CD4-positive, alpha-beta T cell treated with Interleukin-21 for 1 hour (primary cell): Measurements from ENCODE around the gene TNFAIP8L1.

Experiments used
- DNase-seq: peaks from one replicate; pipeline ENCODE4 v3.0.0-alpha.2; 2020

TNFAIP8L1 gene

DNA sequence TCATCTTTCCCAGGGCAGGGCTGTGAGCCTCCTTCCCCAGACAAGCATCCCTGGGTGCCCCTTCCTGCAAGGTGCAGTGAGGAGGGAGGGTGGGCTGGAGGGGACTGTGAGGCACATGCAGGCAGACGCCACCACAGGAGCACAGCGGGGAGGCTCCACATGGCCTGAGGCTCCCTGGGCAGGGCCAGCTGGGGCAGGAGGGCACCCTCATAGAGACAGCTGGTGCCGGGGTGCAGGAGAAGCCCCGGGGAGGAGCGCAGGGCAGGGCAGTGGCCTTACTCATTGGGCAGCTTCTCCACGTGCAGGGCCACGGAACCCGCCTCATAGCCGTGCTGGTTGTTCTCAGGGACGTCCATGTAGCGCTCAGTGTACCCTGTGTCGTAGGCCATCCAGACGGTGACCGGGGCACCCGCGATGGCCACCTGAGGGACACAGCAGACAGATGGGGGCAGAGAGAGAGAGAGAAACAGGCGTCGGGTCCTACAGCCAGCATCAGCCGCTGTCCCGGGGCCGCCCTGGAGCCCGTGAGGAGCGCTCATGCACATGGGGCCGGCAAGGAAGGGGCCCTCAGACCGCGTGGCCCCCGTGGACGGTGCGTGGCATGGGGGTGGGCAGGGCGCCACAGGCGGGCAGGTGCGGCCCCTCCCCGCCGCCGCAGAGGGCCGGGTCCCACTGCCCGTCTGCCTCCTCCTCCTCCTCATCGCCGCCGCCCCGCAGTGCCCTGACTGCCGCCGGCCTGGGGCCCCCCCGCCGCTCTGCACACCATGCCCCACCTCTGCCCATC lies 43.3 kb downstream of the TNFAIP8L1 start:
- DNase-seq: no peak

DNA sequence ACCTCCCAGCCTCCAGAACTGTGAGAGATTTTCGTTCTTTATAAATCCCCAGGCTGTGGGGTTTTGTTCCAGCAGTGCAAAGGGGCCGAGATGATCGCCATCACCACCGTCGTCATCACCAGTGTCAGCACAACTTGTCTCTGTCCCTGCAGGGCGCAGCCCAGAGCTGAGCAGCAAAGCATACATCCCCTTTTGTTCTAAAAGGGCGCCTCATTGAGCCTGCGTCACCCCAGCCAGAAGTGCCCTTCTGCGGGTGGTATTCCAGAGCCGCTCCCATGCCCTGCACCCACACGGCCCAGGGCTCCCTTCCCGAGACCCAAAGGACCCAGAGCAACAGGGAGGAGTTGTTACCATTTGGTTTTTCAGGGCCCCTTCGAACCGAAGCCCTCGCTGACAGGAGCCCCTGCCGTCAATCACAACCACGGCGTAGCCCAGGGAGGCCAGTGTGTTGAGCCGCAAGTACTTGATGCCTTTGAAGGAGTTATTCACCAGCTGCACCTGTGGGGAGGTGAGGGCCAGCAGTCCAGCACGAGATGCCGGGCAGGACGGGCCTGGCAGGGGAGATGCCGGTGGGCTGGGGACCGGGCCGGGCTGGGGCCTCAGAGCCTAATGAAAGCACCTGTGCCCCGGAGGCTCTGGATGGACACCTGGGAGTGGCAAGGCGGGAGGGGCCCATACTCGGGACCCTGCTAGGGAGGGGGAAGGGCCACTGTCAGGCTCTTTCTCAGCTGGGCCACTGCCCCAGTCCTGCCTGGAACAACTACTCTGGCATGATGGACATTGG lies 45.2 kb downstream of the TNFAIP8L1 start:
- no peak for DNase-seq

DNA sequence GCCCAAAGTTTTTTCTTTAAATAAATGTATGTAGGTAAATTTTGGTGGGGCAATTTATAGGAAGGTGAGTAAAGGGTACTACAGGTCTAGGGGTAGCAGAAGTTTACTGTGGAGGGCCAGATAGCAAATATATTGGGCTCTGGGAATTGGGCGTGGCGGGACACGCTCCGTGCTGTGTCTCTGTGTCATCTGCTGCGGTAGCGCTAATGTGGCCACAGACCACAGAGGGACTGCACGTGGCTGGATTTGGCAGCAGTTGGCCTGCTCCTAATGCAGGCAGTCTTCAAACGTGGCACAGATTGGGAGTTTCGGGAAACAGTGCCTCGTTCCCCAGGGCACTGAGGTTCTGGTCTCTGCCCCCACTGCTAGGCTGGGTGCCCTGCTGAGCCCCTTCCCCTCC lies 47.4 kb downstream of the TNFAIP8L1 start:
- DNase-seq: no peak

DNA sequence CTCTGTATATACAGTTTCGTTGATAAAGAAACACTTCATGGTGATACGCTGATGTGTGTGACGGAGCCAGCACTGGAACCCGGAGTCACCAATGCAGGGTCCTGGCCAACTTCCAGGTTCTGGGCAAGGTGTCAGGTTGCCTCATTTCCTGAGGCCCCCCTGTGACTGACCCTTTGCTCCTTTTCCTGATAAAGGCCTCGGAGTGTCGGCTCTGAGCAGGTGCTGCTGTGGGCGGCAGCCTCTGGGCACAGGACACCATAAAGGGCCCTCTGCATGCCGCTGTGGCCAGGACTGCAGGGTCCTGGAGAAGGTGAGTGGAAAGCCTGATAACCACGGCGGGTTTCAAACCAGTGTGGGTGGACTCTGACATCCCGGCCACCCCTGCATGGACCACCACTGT lies 48.1 kb downstream of the TNFAIP8L1 start:
- no peak for DNase-seq

DNA sequence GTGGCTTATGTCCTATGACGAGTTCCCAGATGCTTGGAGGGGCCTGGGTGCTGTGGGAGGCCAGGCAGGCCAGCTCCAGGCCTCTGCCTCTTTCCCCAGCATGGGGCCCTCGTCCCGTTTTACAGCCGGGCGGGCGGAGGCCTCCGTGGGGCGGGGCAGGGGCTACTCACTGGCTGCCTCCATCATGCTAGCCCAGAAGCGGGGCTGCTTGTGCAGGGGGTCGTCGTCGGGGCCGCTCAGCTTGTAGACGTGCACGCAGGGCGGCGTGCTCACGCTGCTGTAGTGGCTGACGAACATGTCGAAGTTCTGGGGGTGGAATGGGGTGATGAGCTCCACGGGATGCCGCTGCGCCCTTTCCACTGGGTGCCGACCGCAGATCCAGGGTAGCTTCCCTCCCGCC lies 49.3 kb downstream of the TNFAIP8L1 start:
- DNase-seq: no peak

DNA sequence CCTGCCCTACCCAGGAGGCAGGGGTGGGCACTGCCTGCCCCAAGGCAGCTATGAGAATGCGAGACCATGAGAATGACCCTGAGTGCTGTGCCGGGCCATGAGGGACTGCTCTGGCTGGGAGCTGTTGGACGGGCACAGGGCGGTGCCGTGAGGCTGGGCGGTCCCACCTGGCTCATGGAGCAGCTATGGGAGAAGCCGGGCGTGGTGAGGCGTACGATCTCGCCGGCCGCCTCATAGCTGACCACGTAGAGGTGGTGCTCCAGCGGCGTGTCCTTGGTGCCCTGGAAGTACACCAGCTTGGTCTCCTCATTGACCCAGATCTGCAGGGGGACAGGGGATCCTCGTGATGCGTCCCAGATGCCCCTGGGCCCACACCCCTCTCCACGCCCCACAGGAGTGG lies 50.1 kb downstream of the TNFAIP8L1 start:
- DNase-seq: no peak

DNA sequence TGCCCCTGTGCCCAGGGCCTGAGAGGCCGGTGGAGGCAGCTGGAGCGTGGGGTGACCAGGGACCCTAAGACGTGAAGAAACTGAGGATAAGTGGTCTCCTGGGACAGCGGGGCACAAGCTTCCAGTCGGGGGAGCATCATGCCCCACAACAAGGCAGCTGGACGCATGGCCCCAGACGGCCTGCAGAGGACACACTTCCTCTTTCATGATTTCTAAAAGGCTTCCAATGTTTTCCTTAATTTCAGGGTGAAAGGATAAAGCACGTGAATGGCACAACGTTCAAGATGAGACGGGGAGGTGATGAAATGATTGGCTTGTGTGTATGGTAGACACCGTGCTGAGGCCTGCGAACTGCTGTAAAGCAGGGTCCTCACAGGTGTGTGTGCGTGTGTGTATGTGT lies 51.0 kb downstream of the TNFAIP8L1 start:
- DNase-seq: no peak

DNA sequence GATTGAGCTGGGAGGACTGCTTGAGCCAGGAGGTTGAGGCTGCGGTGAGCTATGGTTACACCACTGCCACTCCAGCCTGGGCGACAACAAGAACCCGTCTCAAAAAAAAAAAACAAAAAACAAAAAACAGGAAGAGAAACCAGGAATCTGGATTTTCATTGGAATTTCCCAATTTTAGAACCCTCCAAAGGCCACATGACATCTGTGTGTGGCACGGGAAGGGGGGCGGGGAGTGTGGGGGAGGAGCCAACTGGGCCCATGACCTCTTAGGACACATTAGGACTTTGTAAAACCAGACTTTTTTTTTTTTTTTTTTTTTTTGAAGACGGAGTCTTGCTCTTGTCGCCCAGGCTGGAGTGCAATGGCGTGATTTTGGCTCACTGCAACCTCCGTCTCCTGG lies 52.1 kb downstream of the TNFAIP8L1 start:
- no peak for DNase-seq

DNA sequence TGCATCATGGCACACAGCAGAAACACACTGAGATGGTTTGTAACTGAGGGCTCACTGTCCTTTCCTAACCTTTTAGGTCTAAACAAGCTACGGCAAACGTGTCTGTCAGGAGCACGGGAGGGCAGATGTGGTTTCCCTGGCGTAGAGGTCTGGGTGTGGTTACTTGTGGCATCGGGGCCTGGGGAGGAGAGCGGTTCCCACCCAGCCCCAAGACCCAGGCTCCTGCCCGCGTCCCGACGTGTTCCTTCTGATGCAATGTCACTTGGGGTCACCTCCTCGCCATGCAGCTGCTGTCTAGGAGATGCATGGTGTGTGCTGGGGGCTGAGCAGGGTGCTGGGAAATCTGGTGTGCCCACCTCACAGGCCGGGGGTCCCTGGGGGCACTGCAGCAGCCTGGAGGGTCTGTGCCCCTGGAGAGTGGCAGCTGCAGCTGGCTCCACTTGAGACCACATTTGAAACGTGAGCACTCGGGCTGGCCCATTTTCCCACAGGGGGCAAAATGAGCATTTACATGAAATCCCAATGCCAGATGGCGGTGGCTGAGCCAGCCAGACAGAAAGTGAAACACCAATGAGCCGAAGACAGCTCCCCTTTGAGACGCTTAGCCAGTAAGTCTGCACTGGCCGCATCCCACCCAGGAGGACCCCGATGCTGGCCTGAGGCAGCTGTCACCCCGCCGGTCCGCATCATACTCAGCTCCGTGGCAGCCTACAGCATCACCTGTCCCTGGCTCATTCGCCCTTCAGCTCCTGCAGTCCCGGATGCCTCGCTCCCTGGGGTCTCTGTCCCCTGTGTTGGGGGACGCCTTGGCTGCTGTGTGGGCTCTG lies 53.1 kb downstream of the TNFAIP8L1 start:
- no peak for DNase-seq

DNA sequence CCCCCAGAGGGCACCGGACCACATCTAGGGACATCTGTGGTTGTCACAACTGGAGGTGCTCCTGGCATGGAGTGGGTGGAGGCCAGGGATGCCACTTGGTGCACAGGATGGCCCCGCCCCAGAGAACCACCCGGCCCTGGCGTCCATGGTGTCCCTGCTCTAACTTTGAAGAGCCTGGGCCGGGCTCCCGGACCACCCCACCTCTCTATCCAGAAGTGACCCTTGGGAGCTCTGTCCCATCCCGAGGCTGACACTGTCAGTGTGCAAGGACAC lies 53.7 kb downstream of the TNFAIP8L1 start:
- DNase-seq: no peak

DNA sequence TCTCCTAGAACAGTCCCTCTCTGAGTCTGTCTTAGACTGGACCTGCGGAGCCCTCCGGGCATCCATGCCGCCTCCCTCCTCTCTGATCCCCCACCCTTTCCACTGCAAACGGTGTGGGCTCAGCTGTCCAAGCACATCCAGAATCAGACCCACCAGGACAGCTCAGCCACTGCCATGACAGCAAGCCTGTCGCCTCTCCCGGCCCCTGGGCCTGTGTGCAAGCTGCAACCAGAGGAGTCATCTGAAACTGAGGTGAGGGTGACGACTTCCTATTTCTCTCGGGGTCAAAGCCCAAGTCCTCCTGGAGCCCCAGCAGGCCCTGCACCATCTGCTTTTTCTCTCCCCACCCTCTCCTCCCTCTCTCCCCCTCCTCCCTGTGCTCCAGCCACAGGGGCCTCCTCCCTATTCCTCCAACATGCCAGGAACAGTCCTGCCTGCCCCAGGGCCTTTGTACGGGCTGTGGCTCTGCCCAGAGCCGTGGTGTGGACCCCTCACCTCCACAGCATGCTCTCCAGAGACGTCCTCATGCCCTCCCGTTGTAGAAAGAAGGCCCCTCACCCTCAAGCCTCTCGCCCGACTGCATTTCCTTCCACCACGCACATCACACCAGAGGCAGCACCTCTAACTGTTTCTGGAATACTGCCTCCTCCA lies 54.3 kb downstream of the TNFAIP8L1 start:
- no peak for DNase-seq

DNA sequence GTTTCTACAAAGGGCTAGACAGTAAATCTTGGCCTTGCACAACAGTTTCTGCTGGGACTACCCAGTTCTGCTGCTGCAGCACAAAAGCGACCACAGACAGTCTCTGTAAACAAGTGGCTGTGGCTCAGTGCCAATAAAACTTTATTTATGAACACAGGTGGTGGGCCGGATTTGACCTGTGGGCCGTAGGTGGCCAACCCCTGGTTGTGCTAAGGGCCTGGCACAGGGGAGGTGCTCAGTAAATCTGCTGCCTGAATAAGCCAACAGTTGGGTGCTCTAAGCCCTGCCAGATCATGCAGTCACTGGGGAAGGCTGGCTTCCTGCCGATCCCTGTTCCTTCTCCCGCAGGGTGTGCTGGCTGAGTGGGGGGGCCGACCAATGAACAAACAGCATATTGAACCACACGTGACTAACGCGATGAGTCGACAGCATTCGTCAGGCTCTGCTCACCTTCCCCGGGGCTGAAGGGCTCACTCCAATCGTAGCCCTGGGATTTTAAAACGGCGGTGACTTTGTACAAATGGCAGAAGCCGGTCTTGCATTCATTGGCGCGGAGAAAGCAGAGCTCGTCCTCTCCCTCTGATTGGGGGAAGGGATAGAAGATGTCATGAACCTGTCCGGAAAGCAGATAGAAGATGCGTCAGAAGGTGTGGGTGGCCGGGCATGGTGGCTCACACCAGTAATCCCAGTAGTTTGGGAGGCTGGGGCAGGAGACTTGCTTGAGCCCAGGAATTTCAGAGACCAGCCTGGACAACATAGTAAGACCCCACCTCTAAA lies 55.1 kb downstream of the TNFAIP8L1 start:
- no peak for DNase-seq

DNA sequence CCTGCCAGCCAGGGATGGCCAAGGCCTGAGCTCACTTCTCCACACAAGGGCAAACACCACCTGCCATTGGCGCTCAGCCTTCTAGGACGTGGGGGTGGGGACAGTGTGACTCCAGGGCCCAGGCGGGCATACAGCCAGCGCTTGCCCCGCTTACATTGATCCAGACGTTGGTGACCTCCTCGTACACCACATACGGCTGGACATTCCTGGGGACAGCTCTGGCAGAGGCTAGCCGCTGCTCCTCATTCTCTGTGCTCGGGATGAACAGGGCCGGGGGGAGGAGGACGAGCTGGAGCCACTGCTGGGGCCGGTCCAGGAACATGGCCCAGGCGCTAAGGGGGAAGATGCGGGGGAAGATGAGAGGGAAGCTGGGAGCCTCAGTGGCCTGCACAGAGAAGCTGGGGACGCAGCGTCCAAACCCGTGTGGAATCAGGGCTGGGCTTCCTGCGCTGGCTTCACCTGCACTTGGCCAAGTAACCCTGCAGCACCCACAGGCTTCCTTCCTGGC lies 56.0 kb downstream of the TNFAIP8L1 start:
- no peak for DNase-seq

DNA sequence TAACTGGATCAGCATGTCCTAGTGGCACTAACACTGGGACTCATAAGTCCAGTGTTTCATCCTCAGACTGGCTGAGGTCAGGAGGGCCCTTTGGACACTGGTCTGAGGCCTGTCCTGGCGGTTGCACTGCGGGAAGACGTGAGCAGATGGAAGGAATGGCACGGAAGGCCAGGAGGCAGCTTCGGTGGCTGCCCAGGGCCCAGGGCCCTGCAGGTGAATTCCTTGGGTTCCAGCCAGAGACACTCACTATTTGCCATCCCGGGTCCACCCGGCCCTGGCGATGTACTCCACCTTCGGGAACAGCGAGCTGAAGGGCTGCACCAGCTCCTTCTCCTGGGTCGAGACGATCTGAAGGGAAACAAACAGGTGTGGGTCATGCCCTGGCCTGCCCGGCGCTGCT lies 58.0 kb downstream of the TNFAIP8L1 start:
- no peak for DNase-seq

DNA sequence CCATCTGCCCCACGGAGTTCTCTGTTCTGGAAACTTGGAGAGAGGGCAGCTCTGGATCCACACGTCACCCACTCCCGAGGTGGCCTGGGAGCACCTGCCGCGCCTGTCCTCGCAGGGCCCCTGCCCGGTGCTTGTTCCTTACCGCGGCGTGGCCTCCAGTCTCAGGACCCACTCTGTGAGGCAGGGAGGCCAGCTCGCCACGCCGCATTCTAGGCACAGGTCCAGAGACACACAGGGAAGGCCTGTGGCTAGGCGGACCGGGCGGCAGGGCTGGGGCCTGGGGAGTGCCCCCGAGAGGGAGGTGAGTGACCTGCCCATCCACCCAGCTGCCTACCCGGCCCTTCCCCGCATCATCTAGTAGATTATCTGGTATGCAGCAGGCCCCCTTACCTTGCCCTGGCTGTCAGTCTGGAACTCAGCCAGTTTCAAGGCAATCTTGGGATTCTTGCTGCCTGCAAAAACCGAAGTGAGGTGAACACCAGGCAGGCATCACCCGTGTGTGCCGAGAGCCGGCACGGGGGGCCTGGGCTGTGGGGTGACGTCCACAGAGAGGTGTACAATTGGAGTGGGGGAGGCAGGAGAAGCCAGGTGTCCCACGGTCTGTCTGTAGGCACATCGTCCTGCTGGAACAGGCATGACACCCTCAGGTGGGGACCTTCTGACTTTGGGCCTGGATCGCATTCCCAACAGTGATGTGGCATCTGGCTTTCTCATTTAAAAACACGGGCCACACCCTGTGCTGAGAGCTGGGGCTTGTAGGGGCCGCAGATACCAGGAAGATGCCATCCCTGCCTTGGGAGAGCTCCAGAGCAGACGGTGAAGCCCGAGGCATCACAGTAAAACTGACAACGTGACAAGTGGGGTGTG lies 60.7 kb downstream of the TNFAIP8L1 start:
- no peak for DNase-seq

DNA sequence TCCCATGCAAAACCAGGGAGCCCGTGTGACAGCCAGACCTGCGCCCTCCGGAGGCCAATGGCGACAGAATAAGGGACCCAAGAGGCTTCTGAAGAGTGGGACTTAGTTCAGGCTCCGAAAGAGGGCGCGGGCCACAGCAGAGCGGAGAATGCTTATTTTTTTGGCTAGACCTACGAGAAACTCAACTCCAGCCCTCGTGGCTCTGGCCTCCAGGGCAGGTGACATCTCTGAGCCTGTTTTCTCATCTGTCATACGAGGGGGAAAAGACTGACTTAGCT lies 61.3 kb downstream of the TNFAIP8L1 start:
- no peak for DNase-seq

DNA sequence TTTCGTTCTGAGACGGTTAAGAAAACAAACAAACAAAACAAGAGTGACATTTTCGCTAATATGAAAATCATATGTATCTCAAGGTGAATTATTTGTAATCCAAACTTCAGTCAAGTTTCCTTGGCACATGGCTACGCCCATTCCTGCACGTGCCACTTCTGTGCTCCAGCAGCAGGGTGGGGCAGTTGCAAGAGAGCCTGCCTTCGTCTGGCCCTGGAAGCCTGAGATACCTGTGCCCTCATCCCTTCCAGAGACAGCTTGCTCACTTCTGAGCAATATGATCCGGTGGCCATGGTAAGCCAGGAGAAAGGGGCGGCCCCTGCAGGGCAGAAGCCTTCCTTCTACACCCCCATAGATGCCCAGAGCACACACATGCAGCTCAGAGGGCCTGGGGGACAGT lies 62.2 kb downstream of the TNFAIP8L1 start:
- no peak for DNase-seq

DNA sequence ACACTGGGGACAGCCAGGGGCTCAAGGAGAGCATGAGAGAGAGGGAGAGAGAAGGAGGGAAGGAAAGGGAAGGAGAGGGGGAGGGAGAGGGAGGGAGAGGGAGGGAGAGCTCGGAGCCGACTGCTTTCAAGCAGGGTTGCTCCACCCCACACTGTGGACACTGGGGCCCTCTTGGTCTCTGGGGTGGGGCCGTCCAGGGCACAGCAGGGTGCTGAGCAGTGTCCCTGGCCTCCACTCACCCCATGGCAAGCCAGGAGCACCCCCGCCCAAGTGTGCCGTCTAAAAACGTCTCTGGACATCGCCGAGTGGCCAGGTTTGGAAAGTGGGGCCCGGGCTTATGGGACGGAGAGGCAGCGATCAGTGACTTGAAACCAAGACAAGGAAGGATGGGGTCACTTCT lies 63.4 kb downstream of the TNFAIP8L1 start:
- DNase-seq: no peak

DNA sequence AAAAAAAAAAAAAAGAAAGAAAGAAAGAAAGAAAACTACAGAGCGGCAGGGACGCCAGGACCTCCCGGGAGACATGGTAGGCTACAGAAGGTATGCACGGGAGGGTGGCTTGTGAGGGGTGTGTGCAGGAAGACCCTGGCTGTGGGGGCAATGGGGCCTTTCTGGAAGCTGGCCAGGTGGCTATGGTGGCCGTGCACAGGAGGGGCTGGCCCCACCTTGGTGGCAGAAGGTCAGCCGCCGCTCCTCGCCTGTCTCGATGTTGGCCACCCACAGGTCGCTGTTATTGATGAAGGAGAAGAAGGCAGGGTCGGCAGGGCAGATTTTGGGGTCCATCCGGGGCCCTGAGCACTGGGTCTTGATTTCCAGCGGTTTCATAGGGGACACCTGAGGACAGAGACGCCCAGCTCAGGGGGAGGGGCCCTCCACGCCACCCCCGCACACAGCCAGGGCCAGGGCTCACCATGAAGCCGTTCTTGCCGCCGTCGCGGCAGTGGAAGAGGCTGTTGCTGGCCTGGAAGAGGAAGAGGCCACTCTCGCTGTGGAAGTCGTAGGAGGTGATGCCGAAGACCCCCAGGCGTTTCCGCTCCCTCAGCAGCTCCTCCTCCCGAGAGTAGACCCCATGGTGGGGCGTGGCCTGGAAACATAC lies 64.5 kb downstream of the TNFAIP8L1 start:
- no peak for DNase-seq

DNA sequence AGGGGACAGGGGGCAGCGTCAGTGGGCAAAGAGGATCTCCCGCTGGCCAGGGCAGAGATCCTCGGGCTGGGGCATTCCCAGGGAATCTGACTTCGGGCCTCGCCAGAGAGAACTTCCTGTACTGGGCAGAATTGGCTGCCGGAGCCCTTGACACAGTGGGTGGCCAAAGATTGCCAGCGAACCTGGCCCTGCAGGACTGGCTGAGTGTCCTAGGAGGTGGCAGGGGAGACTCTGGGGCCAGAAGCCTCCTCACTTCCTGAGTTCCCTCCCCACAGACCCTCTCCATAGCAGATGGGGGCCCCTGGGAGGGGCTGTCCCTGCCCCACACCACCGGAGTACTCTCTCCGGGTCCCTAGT lies 65.0 kb downstream of the TNFAIP8L1 start:
- DNase-seq: no peak
